Epidermal melanocyte (primary cell): Measurements from ENCODE around the gene WNT6.

Experiments used
- DNase-seq: peaks from one replicate; pipeline ENCODE4 v3.0.0; 2011; ENCODE audit warnings: low spot score; ENCODE audit not compliant: insufficient read length

The WNT6 gene

DNA sequence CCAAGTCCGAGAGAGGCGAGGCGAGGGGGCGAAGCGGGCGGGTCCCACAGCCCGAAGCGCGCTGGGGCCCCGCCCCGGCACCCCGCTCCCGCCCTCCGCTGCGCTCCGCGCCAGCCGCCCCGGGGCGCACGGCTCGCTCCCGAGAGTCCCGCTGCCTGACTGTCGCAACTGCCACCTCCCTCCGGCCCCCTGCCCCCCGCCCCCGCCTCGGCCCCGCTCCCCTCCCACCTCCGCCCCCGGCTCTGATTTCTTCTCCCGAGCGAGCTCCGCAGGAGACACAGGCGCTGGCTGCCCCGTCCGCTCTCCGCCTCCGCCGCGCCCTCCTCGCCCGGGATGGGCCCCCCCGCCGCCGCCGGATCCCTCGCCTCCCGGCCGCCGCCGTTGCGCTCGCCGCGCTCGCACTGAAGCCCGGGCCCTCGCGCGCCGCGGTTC is at the start of gene WNT6:
Gene WNT6, plus strand, starts transcription at position 250 of the 432 bp plus-strand sequence. CDS start 233 bp downstream, outside the sequence.
- DNase-seq = no peak

DNA sequence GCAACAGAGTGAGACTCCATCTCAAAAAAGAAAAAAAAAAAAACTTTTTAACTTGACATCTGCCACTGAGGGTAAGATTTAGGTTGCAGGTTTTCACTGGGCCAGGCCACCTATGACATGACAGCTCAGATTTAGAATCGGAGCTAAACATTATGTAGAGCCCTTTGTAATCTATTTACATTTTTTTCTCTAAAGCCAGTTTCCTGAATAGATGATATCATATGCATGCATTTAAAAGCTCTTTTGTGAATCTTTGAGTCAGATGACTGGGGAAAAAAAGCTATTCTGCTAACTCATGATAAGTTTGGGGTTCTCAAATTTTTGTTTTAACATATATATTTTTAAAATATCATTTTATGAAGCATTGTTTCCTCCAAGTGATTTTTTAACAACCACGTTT is 49.3 kb upstream of the WNT6 start:
- DNase-seq = no peak

DNA sequence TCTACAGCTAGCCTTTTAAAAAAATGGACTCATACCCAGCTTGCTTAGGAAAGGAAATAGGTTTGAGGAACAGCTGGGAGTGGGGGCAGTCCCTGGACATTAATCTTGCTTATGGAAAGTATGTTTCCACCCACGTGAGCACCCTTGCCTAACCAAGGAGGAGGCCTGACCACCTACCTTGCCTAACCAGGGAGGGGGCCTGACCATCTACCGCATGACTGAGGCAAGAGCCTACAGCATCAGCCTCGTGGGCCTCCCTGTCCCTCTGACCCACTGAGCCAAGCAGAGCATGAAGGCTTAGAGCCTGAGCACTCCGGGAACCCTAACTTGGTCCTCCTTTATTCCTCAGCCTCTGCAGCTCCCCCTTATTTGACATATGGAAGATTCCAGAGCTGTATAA is 48.2 kb upstream of the WNT6 start:
- DNase-seq = no peak

DNA sequence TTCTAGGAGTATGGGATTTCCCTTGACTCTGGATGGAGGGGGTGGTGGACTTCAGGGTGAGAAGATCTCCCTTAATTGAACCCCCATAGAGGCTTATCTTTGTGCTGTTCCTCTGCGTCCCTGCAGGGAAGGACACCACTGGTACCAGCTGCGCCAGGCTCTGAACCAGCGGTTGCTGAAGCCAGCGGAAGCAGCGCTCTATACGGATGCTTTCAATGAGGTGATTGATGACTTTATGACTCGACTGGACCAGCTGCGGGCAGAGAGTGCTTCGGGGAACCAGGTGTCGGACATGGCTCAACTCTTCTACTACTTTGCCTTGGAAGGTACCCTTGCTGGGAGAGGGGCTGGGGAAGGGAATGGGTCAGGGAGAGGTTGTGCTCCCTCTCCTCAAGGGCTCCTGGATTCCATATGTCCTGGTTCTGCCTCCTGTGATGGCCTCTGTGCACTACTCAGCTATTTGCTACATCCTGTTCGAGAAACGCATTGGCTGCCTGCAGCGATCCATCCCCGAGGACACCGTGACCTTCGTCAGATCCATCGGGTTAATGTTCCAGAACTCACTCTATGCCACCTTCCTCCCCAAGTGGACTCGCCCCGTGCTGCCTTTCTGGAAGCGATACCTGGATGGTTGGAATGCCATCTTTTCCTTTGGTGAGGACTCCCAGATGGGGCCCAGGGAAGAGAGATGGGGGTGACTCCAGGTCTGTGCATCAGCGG is 47.3 kb upstream of the WNT6 start:
- no peak for DNase-seq

DNA sequence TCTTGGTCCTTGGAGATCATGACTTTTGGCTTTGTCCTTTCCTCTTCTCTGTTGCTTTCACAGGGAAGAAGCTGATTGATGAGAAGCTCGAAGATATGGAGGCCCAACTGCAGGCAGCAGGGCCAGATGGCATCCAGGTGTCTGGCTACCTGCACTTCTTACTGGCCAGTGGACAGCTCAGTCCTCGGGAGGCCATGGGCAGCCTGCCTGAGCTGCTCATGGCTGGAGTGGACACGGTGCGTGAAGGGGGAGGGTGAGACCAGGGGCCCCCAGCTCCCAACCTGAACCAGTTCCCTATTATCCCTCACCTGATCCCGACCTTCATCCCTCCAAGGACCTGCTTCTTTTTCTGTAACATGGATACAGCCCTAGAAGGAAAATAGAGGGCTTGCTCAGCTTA is 46.7 kb upstream of the WNT6 start:
- no peak for DNase-seq

DNA sequence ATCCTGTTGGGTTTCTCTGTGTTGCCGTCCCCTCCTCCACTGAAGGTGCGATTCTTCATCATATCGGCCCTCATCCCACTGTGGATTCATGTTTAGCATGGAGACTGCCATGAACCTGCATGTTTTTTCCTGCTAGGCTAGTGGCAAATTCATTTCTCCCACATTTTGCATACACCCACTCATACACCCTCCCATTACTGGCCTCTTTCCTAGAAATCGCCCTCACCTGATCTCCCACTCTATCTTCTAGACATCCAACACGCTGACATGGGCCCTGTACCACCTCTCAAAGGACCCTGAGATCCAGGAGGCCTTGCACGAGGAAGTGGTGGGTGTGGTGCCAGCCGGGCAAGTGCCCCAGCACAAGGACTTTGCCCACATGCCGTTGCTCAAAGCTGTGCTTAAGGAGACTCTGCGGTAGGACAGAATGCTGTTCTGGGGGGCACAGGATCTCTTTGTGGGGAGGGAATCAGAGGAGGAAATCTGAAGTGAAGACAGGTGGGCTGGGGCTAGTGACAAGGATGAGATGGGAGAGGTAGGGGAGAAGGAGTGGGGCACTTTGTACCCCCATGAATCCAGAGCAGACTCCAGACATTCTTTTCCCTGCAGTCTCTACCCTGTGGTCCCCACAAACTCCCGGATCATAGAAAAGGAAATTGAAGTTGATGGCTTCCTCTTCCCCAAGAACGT is 45.7 kb upstream of the WNT6 start:
- DNase-seq = no peak

DNA sequence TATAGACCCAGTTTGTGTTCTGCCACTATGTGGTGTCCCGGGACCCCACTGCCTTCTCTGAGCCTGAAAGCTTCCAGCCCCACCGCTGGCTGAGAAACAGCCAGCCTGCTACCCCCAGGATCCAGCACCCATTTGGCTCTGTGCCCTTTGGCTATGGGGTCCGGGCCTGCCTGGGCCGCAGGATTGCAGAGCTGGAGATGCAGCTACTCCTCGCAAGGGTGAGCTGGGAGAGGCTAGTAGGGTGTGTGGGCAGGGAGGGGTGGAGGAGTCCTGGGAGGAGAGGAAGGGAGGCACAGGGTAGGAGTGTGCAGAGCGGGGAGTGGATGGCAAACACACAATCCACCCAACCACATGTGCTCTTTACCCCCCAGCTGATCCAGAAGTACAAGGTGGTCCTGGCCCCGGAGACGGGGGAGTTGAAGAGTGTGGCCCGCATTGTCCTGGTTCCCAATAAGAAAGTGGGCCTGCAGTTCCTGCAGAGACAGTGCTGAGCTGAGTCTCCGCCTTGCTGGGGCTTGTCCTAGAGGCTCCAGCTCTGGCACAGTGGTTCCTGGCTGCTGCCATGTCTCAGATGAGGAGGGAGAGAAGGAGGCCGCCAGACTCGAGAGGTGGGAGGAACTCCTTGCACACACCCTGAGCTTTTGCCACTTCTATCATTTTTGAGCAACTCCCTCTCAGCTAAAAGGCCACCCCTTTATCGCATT is 44.9 kb upstream of the WNT6 start:
- no peak for DNase-seq

DNA sequence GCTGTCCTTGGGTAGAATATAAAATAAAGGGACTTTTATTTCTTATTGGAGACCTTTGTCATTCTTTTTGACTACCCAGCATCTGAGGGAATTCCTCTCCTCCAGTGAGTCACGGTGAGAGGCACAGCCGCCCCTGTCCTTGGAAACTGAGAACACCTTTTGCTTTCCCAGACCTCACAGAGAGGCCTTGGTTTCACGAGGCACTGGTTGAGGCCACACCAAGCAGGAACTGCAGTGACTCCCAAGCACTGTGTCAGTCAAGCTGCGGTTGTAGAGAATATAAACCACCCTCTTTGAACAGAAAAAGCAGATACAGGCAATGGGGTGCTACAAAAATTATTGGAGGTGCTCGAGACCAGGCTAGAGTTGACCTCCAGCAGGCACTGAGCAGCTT is 44.4 kb upstream of the WNT6 start:
- no peak for DNase-seq

DNA sequence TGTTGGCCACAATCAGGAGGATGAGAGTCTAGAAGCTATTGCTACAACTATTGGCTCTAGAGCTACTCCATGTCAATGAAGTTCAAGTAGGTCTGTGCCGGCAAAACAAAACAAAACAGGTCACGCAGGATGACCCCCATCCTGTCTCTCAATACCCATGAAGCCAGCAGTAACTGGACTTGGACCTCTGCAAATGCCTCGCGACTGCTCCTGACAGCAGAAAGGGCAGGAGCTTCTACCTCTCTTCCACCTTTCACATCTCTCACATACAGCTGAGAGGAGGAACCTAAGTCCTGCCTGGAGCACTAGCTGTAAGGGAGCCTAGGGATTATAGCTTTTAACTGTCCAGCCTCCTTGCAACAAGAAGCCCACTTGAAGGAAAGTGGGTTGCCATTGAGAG is 44.0 kb upstream of the WNT6 start:
- no peak for DNase-seq

DNA sequence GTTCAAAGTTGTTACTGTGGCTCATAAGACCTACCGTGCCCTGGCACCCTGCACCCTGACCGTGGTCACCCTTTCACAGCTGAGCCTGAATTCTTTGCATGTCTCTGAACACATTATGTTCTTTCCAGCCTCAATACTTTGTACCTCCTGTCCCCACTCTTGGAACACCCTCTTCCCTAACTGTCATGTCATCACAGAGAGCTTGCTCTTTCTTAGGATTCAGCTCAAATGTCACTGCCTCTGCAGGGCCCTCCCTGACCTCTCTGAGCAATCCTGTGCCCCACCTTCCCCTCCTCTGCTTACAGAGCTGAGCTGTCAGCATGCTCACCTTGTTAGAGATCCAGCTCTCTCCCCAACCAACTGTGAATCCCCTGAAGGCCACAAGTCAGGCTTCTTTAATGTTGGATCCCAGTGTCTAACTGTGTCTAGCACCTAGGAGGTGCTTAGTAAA is 43.0 kb upstream of the WNT6 start:
- no peak for DNase-seq

DNA sequence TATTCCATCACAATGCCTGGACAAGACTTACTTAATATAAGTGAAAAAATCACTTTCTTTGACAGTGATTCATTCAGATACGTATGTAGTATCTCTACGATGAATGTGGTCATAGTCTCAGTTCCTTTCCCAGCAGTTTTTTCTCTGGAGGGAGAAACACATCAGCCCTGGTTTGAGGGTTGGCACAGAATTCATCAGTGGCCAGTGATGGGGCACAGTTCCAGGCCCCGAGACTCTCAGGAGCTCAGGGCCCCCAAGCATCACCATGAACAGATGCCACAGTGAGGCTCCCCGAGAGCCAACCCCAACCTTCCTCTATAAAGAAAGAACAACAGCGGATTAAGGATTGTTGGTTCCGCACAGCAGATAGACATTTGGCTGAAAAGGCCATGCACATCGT is 40.5 kb upstream of the WNT6 start:
- DNase-seq = no peak

DNA sequence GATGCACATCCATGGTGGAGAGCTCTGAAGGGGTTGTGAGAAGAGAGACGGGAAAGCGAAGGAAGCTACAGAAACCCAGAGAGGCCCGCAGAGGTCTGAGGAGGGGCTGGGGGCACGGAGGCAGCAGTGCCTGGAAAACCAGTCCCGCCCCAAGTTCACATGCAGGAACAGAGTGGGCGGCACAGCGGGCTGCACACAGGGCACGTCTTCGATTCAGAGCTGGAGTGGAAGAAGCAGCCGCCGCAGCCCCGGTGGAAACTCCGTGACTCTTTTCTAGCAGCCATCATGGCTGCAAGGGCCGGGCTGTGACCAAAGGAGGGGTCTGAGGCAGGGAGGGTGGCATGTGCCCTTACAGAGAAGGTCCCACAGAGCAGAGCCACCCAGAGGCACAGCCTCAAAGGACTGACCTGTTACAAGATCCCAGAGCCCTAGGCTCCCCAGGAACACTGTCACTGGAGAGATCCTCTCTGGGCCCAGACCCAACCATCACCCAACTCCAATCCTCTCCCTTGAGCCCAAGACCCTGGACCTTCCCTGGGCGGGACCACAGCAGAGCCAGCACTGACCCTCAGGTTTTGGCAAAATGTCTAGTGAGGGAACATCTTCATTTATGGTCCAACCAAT is 38.7 kb upstream of the WNT6 start:
- DNase-seq = no peak

DNA sequence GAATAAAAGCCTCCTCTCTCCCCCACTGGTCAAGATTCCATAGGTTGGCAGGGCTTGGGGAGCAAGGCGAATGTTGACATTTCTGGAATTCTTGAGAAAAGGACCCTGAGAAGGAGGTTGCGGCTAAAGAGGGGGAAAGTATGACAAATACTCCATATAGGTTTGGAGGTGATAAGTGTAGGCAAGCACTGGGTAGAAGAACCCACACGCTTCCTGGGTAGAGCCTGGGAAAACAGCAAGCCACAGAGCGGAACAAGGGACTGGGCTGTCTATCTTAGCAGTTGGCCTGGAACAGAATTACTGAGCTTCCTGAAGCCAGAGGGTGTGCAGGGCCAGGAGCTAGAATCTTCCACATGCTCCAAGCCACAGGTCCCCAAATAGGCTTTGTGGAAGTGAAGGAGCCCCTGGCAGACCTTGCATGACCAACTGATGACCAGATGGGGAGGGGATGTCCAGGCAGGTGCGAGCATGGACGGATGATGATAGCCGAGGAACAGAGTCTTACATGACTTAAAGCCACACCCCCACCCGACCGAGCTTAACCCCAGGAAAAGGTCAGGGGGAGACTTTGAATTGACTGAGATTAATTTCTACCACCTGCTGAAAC is 37.9 kb upstream of the WNT6 start:
- DNase-seq = no peak

DNA sequence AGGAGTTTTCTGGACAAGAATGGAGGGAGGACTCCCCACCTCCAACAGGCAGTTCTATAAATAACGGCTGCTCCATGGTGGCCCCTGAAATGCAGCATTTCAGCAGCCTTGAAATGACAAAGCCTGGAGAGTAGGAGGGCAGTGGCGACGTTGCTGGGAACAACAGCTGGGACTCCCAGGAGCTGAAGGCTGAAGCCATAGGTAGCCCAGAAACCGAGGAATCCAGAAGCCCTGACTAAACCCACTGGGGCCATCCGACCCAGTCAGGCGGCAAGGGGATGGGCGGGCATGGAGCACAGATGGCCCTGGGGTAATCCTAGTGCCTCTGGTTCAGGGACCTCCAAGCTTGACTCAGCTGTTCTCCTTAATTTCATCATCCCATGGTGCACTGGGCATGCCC is 37.0 kb upstream of the WNT6 start:
- no peak for DNase-seq

DNA sequence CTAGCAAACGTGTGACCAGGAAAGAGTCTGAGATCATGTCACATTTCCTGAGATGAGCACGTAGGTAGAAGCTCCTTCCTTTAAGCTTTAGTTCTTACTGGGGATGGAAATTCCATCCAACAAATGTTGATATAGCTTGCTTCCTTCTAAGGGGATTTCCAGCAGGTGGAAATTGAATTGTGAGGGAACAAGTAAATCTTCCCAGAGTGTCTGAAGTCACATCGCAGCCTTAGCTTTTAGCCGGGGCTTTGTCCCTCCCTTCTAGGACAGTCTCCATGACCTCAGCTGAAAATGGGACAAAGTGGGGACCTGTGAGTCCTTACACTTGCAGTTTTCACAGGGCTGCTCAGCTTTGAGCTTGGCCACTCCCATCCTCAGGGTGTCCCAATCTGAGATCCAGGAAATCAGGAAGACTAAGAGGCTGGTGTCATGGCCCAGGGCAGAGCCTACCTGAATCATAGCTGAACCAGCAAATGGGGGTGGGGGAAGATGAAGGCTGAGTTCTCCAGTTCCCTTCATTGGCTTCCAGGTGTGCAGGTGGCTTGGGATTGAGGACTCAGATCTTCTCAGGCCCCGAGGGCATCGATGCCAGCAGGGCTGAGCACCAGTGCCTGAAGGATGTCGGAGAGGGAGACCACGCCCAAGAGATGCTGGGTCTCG is 36.3 kb upstream of the WNT6 start:
- no peak for DNase-seq

DNA sequence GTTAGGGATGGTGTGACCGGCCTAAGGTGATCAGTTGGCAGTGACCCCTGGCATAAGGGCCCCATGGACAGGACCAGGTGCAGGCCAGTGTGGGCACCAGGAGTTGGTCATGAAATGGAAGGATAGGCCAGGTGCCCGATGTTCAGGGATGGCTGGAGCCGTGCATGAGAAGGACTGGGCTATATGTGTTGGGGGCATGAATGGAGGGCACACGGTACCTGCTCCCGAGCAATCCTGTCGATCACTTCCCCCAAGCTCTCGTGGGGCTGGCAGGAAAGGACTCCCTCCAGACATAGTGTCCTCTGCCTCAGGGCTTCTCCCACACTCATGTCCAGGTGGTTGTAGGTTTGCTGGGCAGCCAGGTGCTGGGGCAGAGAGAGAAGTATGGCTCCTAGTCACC is 35.6 kb upstream of the WNT6 start:
- no peak for DNase-seq

DNA sequence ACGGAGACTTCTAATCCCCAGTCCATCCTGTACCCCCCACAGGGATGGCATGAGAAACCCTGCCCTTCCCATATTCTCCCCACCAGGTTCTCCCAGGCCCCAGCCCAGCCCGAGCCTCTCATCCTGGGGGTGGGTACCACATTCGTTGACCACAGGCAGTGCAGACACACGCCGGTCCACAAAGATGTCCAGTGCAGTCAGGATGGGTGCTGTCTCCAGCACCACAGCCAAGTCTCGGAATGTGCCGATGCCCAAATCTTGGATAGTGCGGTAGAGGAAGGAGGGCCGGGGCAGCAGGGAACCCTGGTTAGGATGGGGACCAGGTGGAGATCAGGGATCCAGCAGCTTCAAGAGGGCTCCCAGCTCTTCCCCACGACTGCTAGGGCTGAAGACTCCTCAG is 32.8 kb upstream of the WNT6 start:
- DNase-seq = no peak

DNA sequence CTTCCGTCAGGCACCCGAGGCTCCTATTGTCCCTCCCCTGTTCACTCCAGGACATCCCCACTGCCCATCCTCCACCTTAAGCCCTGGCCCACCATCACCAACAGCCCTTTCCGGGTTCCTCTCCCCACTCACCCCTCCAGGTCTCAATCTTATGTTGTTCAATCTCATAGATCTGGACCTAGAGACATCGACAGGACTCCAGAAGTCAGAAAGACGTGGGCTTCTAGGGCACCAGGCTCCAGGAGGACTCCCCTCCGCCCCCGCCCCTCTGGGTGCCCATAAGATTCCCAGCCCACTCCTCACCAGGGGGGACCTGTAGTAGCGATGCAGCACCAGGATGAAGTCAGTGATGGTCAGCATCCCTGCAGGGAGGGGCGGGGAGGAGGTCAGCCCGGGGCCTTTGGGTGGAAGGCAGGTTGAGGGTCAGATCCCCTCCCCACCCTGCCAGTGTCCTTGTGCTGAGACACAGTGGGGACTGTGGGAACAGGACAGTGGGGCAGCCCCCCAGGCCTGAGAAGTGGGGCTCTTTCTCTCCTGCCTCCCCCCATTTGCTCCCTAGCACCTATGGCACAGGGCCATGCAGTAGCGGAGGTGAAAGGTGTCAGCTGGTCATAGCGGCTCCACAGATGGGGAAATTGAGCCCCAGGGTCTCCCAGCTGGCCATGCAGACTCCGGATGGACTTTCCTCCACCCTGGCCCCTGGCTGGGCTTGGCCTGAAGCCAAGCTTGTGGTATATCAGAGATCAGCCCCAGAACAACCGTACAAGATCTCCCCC is 31.7 kb upstream of the WNT6 start:
- DNase-seq = no peak

DNA sequence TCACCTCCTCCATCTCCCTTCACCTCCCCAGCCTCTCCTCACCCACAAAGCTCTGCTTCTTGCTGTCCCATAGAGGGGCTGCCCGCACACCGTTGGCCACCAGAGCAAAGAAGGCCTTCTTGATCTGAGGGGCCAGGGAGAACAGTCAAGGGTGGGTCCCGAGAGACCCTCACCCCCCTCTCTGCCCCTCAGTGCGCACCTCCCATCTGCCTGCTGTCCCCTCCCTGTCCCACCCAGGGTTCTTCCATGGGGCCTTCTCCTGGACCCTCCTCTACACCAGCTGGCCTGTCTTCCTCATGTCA is 31.2 kb upstream of the WNT6 start:
- no peak for DNase-seq

DNA sequence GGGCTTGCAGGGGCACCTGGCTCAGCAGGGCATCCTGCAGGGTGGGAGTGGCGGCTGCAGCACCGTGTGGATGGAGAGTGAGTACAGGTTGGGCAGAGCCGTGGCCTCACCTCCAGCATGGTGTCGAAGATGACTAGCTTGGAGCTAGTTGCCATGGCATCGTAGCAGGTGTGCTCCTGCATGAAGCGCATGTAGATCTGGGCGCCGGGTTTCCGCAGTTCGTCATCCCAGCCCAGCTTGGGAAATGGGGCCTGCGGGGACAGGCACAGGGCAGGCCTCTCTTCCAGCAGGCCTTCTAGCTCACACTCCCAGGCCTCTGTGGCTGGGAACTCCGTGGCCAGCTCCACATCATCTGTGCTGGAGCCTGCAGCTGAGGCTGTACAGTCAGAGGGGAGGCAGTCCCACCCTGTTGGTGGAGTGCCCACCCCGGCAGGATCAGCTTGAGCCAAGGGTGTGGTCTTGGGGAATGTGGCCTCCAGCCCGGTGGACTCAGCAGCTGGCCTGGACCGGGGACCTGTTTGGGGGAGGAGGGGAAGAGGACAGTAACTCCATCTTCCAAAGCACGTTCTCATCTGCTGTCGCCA is 29.6 kb upstream of the WNT6 start:
- DNase-seq = no peak
